ENCODE measurements around the gene SLC4A9.

SLC4A9 gene, protein sequence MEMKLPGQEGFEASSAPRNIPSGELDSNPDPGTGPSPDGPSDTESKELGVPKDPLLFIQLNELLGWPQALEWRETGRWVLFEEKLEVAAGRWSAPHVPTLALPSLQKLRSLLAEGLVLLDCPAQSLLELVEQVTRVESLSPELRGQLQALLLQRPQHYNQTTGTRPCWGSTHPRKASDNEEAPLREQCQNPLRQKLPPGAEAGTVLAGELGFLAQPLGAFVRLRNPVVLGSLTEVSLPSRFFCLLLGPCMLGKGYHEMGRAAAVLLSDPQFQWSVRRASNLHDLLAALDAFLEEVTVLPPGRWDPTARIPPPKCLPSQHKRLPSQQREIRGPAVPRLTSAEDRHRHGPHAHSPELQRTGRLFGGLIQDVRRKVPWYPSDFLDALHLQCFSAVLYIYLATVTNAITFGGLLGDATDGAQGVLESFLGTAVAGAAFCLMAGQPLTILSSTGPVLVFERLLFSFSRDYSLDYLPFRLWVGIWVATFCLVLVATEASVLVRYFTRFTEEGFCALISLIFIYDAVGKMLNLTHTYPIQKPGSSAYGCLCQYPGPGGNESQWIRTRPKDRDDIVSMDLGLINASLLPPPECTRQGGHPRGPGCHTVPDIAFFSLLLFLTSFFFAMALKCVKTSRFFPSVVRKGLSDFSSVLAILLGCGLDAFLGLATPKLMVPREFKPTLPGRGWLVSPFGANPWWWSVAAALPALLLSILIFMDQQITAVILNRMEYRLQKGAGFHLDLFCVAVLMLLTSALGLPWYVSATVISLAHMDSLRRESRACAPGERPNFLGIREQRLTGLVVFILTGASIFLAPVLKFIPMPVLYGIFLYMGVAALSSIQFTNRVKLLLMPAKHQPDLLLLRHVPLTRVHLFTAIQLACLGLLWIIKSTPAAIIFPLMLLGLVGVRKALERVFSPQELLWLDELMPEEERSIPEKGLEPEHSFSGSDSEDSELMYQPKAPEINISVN

DNA sequence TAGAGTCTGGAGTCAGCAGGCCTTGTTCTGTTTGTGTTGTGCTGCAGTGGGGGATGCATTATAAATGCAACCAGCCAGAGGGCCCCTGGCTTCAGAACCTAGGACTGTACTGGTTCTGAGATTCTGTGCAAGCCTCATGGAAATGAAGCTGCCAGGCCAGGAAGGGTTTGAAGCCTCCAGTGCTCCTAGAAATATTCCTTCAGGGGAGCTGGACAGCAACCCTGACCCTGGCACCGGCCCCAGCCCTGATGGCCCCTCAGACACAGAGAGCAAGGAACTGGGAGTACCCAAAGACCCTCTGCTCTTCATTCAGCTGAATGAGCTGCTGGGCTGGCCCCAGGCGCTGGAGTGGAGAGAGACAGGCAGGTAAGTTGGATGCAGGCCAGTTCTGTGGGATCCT lies at the start of gene SLC4A9:
SLC4A9 (plus strand) TSS at position 94 of the 400 bp plus-strand sequence; CDS start at position 137, 43 bp downstream.
- Histone ChIP-seq H3K79me2 (ENCODE audit: control insufficient read depth, low read length) (no peaks in the 10 kb centered on the region), H3K4me2 (ENCODE audit: low read length) (no peak within 1 kb of the TSS), H3F3A (ENCODE audit: control insufficient read depth, insufficient read depth) (no peaks in the 10 kb centered on the region), H3K4me1 (ENCODE audit: control insufficient read depth, low read length) (peaks cover 9% of the 10 kb centered on the region; the same call in 1 of the 2 replicates), H3K27me3 (ENCODE audit: control insufficient read depth, low read length) (no peaks in the 10 kb centered on the region), H3K9me3 (ENCODE audit: control insufficient read depth, insufficient read depth, low read length) (no peaks in the 10 kb centered on the region), H3K9me2 (replicated peaks; ENCODE audit: control insufficient read depth, low read length) (no peaks in the 10 kb centered on the region), H3K36me3 (ENCODE audit: control insufficient read depth, low read length) (no peaks in the 10 kb centered on the region), H4K20me1 (ENCODE audit: control insufficient read depth, insufficient read depth, low read depth, low read length) (no peaks in the 10 kb centered on the region), H3K27ac (ENCODE audit: low read depth, low read length) (no peak within 1 kb of the TSS), H3K4me3 (ENCODE audit: low read length) (no peak within 1 kb of the TSS)
- TF ChIP-seq, protein P1, sequence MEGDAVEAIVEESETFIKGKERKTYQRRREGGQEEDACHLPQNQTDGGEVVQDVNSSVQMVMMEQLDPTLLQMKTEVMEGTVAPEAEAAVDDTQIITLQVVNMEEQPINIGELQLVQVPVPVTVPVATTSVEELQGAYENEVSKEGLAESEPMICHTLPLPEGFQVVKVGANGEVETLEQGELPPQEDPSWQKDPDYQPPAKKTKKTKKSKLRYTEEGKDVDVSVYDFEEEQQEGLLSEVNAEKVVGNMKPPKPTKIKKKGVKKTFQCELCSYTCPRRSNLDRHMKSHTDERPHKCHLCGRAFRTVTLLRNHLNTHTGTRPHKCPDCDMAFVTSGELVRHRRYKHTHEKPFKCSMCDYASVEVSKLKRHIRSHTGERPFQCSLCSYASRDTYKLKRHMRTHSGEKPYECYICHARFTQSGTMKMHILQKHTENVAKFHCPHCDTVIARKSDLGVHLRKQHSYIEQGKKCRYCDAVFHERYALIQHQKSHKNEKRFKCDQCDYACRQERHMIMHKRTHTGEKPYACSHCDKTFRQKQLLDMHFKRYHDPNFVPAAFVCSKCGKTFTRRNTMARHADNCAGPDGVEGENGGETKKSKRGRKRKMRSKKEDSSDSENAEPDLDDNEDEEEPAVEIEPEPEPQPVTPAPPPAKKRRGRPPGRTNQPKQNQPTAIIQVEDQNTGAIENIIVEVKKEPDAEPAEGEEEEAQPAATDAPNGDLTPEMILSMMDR (IDR thresholded peaks at IDR 0.05; ENCODE audit: low read depth, low read length, poor library complexity, severe bottlenecking): no peak
- no peak for TF ChIP-seq EZH2phosphoT487 (IDR thresholded peaks at IDR 0.05; ENCODE audit: borderline replicate concordance, low read length)

DNA sequence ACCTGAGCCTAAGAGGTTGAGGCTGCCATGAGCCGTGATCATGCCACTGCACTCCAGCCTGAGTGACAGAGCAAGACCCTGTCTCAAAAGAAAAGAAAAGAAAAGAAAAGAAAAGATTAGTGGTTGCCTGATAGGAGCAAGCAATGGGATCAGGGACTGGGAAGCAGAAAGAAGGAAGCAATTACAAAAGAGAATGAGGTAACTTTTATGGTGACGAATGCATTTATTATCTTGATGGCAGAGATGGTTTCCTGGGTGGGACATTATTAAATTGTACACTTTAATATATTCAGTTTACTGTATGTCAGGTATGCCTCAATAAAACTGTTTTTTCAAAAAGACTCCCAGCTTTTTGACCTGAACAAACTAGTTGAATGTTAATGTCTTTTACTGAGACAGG lies 49.6 kb upstream of the SLC4A9 start:
- Histone ChIP-seq H4K20me1 (ENCODE audit: control insufficient read depth, insufficient read depth, low read depth, low read length) (no peaks in the 10 kb centered on the region), H3K4me3 (ENCODE audit: low read length) (no peak overlapping the region), H3F3A (ENCODE audit: control insufficient read depth, insufficient read depth) (no peaks in the 10 kb centered on the region), H3K27ac (ENCODE audit: low read depth, low read length) (no peak overlapping the region), H3K4me2 (ENCODE audit: low read length) (no peak overlapping the region), H3K9me3 (ENCODE audit: control insufficient read depth, insufficient read depth, low read length) (no peaks in the 10 kb centered on the region), H3K4me1 (ENCODE audit: control insufficient read depth, low read length) (no peaks in the 10 kb centered on the region), H3K79me2 (ENCODE audit: control insufficient read depth, low read length) (no peaks in the 10 kb centered on the region), H3K36me3 (ENCODE audit: control insufficient read depth, low read length) (no peaks in the 10 kb centered on the region), H3K27me3 (ENCODE audit: control insufficient read depth, low read length) (peaks cover 17% of the 10 kb centered on the region), H3K9me2 (replicated peaks; ENCODE audit: control insufficient read depth, low read length) (no peaks in the 10 kb centered on the region)
- TF ChIP-seq EZH2phosphoT487 (IDR thresholded peaks at IDR 0.05; ENCODE audit: borderline replicate concordance, low read length): no peak

DNA sequence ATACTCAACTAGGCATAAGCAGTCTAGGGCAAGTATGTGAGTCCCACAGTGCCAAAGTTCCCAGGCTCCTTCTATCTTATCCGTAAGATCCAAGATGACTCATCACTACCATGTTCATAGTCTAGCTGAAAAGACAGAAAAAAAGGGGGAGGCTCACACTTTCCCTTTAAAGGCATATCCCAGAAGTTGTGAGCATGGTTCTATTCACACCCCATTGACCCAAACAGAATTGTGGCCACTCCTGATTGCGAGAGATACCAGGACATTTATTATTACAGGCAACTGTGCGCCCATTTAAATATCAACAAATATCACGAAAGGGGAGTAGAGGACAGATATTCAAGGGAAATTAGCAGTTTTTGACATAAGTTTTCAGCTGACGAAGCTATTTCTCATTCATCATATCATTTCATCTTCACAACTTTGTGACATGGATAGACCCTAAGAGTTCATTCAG lies 49.0 kb upstream of the SLC4A9 start:
- H3K27ac ChIP-seq (ENCODE audit: low read depth, low read length): no peak overlapping the region
- H3K9me3 ChIP-seq (ENCODE audit: control insufficient read depth, insufficient read depth, low read length): no peaks in the 10 kb centered on the region
- H3K9me2 ChIP-seq (replicated peaks; ENCODE audit: control insufficient read depth, low read length): no peaks in the 10 kb centered on the region
- H3K4me3 ChIP-seq (ENCODE audit: low read length): no peak overlapping the region
- no peaks in the 10 kb centered on the region for H4K20me1 ChIP-seq (ENCODE audit: control insufficient read depth, insufficient read depth, low read depth, low read length)
- no peaks in the 10 kb centered on the region for H3K79me2 ChIP-seq (ENCODE audit: control insufficient read depth, low read length)
- H3F3A ChIP-seq (ENCODE audit: control insufficient read depth, insufficient read depth): no peaks in the 10 kb centered on the region
- H3K4me2 ChIP-seq (ENCODE audit: low read length): no peak overlapping the region
- H3K4me1 ChIP-seq (ENCODE audit: control insufficient read depth, low read length): no peaks in the 10 kb centered on the region
- H3K27me3 ChIP-seq (ENCODE audit: control insufficient read depth, low read length): peaks cover 17% of the 10 kb centered on the region
- no peaks in the 10 kb centered on the region for H3K36me3 ChIP-seq (ENCODE audit: control insufficient read depth, low read length)
- no peak for TF ChIP-seq EZH2phosphoT487 (IDR thresholded peaks at IDR 0.05; ENCODE audit: borderline replicate concordance, low read length)
- TF ChIP-seq, protein P1 (IDR thresholded peaks at IDR 0.05; ENCODE audit: low read depth, low read length, poor library complexity, severe bottlenecking): no peak
